GM12865 (cell line): Measurements from ENCODE around the gene NUAK2.

Source experiments
- DNase-seq: peaks from one replicate; pipeline ENCODE4 v3.0.0; 2010; ENCODE audit warnings: low read depth
- H3K4me3 ChIP-seq: 2 replicates; pipeline ENCODE4 v1.5.1; 2011; ENCODE audit warnings: mild to moderate bottlenecking, low read depth, low read length, control low read depth
- TF ChIP-seq, protein P1 (sequence below): IDR thresholded peaks from 2 replicates; pipeline ENCODE4 v1.5.1; 2011; ENCODE audit warnings: low read length, control low read depth, low read depth, inconsistent platforms; ENCODE audit not compliant: insufficient read depth; ENCODE audit errors: missing control alignments

NUAK2 gene

DNA sequence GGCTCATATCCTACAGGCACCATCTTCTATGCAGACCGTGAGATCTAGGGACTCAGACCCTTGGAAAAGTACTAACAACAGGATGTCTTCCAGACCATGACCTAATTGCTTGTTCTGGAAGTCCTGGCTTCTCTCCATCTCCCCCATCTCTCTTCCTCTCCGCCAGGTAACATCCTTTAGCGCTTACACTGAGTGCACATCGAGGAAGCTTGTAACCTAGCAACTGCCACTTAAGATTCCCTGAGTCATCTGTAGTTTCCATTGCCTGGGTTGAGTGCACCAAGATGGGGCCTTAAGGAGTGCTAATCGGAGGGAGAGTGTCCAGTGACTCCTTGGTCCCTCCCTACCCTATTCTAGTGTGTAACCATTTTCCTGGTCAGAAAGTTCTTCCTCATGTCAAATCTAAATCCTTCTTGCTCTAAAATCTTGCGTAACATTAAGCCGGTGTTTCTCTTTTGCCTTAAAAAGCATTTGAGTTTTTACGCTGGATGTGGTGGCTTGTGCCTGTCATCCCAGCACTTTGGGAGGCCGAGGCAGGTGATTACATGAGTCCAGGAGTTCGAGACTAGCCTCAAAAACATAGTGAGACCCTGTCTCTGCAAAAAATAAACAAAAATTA lies 25.5 kb upstream of the NUAK2 start:
- DNase-seq, result no peak
- H3K4me3 ChIP-seq, result no peak overlapping the region
- TF ChIP-seq, protein P1, sequence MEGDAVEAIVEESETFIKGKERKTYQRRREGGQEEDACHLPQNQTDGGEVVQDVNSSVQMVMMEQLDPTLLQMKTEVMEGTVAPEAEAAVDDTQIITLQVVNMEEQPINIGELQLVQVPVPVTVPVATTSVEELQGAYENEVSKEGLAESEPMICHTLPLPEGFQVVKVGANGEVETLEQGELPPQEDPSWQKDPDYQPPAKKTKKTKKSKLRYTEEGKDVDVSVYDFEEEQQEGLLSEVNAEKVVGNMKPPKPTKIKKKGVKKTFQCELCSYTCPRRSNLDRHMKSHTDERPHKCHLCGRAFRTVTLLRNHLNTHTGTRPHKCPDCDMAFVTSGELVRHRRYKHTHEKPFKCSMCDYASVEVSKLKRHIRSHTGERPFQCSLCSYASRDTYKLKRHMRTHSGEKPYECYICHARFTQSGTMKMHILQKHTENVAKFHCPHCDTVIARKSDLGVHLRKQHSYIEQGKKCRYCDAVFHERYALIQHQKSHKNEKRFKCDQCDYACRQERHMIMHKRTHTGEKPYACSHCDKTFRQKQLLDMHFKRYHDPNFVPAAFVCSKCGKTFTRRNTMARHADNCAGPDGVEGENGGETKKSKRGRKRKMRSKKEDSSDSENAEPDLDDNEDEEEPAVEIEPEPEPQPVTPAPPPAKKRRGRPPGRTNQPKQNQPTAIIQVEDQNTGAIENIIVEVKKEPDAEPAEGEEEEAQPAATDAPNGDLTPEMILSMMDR, result no peak

DNA sequence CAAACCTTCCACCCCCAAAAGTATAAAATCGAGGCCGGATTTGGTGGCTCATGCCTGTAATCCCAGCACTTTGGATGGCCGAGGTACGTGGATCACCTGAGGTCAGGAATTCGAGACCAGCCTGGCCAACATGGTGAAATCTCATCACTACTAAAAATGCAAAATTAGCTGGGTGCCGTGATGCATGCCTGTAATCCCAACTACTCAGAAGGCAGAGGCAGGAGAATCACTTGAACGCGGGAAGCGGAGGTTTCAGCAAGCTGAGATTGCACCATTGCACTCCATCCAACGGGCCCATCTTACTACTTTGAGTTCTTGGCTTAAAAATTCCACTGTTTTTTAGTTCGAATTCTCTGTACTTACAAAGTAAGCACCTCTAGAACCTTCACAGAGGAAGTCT lies 24.2 kb upstream of the NUAK2 start:
- H3K4me3 ChIP-seq, result no peak overlapping the region
- DNase-seq, result no peak
- TF ChIP-seq, protein P1, result no peak

DNA sequence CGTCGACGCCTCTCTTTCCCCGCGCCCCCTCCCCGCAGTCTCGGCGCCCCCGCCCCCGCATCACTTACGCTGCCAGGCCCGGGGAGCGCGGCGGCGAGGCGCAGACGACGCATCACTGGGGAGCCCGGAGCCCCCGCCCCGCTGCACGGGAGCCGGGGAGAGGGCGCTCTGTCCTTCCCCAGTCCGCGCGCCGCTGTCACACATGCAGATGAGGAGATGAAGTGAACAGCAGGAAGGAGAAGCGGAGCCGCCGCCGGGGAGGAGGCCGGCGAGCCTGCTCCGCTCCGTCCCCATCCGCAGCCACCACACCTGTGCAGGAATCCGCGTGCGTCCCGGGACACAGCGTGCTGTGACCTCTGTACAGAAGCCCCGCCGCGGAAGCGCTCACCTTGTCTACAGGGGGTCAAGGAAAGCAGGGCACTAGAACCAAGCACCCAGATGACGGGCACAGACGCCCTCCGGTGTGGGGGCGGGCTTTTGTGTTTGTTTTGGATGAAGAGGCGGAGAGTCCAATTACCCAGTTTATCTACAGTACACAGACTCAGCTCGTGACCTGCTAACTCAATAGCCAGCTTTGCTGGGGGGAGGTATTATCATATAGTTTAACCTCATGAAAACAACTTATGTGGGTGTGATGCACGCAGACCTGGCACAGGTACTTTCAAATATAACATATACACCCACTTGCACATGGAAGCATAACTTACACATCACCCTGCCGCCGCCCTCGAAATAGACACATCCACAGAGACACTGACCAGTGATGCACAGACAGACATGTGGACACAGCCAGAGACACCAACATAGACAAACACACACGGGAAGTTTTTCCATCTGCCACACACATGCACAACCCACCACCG lies 22.8 kb upstream of the NUAK2 start:
- no peak overlapping the region for H3K4me3 ChIP-seq

DNA sequence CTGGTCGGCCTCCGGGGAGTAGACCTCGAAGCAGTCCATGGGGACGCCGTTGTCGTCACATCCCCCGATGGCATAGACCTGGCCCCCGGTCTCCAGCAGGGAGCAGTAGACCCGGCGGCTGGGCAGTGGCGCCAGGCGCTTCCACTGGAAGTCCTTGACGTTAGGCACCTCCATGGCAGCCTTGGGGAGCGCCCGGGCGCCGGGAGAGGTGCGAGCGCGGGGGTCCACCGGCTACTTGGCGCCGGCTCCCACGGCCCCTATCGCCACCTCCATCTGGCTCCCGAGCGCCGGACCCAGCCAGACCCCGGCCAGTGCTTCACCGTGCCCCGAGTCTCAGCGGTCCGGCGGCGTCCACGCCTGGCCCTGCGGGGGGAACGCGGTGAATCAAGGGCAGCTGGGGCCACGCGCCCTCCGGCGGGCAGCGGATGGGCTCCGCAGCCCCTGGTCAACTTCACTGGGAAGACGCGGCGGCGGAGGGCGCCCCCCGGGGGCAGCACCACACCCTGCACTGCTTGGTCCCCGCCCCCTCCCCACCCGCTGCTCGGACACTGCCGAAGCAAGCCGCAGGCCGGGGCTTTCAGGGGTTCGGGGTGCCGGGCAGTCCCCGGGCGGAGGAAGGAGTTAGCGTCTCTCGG lies 22.0 kb upstream of the NUAK2 start:
- DNase-seq, result no peak
- H3K4me3 ChIP-seq, result no peak overlapping the region
- TF ChIP-seq, protein P1, result no peak

More for the DNA sequence above, 22.8 kb upstream of the NUAK2 start:
- TF ChIP-seq, protein P1, result no peak
- DNase-seq, result no peak

DNA sequence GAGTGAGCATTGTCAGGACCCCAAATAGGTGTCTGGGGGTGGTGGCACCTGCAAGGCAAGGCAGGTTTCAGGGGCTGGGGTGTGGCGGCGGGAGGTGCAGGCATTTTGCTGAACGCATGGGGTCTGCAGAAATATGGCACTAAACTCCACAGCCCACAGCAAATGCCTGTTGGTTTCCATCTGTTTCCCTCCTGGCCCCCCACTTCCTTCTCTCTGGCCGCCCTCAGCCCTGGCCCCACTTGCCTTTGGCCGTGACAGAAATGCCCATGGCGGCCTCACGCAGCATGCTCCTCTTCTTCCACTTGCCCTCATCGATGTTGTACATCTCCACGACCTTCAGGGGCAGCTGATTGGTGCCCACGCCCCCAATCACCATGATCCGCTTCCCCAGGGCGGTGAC lies 21.4 kb upstream of the NUAK2 start:
- no peak for DNase-seq
- TF ChIP-seq, protein P1, result no peak
- H3K4me3 ChIP-seq, result no peak overlapping the region

DNA sequence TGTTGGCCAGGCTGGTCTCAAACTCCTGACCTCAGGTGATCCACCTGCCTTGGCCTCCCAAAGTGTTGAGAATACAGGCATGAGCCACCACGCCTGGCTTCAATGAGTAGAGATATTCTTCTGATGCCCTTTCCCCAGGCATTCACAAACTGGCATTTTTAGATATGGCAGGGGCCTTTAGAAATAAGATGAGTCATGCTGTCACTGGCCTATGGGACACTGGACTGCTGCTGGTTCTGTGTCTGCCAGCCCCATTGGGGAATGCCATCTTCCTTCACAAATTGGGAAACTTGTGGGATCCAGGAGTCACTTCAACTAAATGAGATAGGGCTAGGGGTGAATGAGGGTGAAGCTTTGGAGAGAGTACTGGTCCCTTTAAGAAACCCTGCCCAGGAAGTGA lies 19.1 kb upstream of the NUAK2 start:
- no peak overlapping the region for H3K4me3 ChIP-seq
- TF ChIP-seq, protein P1, result no peak

More for the DNA sequence above, 19.1 kb upstream of the NUAK2 start:
- no peak for DNase-seq
